Dendritic cell treated with granulocyte-macrophage colony-stimulating factor and Interleukin-4, amounts not matched to agents 40 ng/mL and 50 ng/mL, for 4 days (primary cell): Measurements from ENCODE around the gene HAL.

ENCODE experiments used
- H3K27ac Mint-ChIP-seq: one replicate; pipeline ENCODE4 v1.8.0; 2022; ENCODE audit warnings: mild to moderate bottlenecking, mixed read lengths
- H3K27me3 Mint-ChIP-seq: one replicate; pipeline ENCODE4 v1.8.0; 2022; ENCODE audit warnings: mild to moderate bottlenecking, mixed read lengths
- H3K36me3 Mint-ChIP-seq: one replicate; pipeline ENCODE4 v1.8.0; 2022; ENCODE audit warnings: low read depth, mixed read lengths
- H3K4me1 Mint-ChIP-seq: one replicate; pipeline ENCODE4 v1.8.0; 2022; ENCODE audit warnings: low read depth, mixed read lengths
- H3K4me3 Mint-ChIP-seq: one replicate; pipeline ENCODE4 v1.8.0; 2022; ENCODE audit warnings: mild to moderate bottlenecking, moderate library complexity, mixed read lengths
- H3K9me3 Mint-ChIP-seq: one replicate; pipeline ENCODE4 v1.8.0; 2022; ENCODE audit warnings: mixed read lengths
- intact Hi-C: fragments of 100-400 bp; cut with micrococcal nuclease; formaldehyde crosslinking; loops from one replicate; pipeline ENCODE4 v1.15.0; 2022

HAL gene

GRCh38 chr12:95997911-95998510, 1.9 kb upstream of the HAL start:
- H3K27me3 Mint-ChIP-seq = no peaks in the 10 kb centered on the region
- intact Hi-C loops = loop anchor here (1.0 to 5.0 kb wide), 2 partner anchors 80 to 176 kb away; no protein-coding TSS in a partner anchor
- H3K4me3 Mint-ChIP-seq = no peak overlapping the region
- peaks cover 35% of the 10 kb centered on the region for H3K36me3 Mint-ChIP-seq
- H3K9me3 Mint-ChIP-seq = no peaks in the 10 kb centered on the region
- H3K27ac Mint-ChIP-seq = no peak overlapping the region
- peaks cover 41% of the 10 kb centered on the region for H3K4me1 Mint-ChIP-seq

DNA sequence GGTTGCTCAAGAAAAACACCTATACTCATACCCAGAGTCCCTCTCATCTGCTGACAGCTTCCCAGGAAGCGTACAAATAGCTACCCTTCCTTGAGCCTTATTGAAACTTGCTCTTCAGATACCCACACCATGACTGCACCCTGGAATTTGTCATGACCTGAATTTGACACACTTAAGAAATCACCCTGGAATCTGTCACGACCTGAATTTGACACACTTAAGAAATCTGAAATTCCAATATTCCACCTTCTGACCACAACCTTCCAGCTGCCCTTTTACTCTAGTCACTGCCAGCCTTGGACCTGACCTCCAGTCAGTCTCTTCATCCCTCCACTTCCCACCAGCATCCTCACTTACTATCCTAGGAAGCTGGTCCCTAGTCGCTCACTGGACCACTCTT, 1.1 kb upstream of the HAL start:
- no peaks in the 10 kb centered on the region for H3K27me3 Mint-ChIP-seq

GRCh38 chr12:95995238-95996031, 709 bp downstream of the HAL start:
- intact Hi-C loops = loop anchor here (5.0 kb wide), 1 partner anchor 173 kb away; no protein-coding TSS in a partner anchor
- Mint-ChIP-seq H3K36me3 (peaks cover 22% of the 10 kb centered on the region), H3K27ac (peak overlapping the region; percentile 63), H3K27me3 (no peaks in the 10 kb centered on the region), H3K9me3 (no peaks in the 10 kb centered on the region), H3K4me1 (peaks cover 44% of the 10 kb centered on the region), H3K4me3 (no peak overlapping the region)

More for the DNA sequence above, 1.1 kb upstream of the HAL start:
- H3K4me3 Mint-ChIP-seq = no peak overlapping the region
- H3K36me3 Mint-ChIP-seq = peaks cover 32% of the 10 kb centered on the region
- intact Hi-C loops = loop anchor here (5.0 kb wide), 1 partner anchor 175 kb away; no protein-coding TSS in a partner anchor
- H3K9me3 Mint-ChIP-seq = no peaks in the 10 kb centered on the region
- H3K27ac Mint-ChIP-seq = no peak overlapping the region
- H3K4me1 Mint-ChIP-seq = peaks cover 44% of the 10 kb centered on the region

- Mint-ChIP-seq H3K36me3 (peaks cover 12% of the 10 kb centered on the region), H3K9me3 (no peaks in the 10 kb centered on the region), H3K27me3 (no peaks in the 10 kb centered on the region), H3K27ac (no peak overlapping the region), H3K4me3 (no peak overlapping the region), H3K4me1 (peaks cover 44% of the 10 kb centered on the region)
- intact Hi-C loops = no loop called here
Observed at GRCh38 chr12:95994476-95994875, 1.7 kb downstream of the HAL start.

- intact Hi-C loops = no loop called here
- H3K9me3 Mint-ChIP-seq = no peaks in the 10 kb centered on the region
- H3K27ac Mint-ChIP-seq = no peak overlapping the region
- no peaks in the 10 kb centered on the region for H3K27me3 Mint-ChIP-seq
- H3K4me3 Mint-ChIP-seq = no peak overlapping the region
- peaks cover 44% of the 10 kb centered on the region for H3K4me1 Mint-ChIP-seq
- H3K36me3 Mint-ChIP-seq = peaks cover 10% of the 10 kb centered on the region
Observed at GRCh38 chr12:95993907-95994306, 2.2 kb downstream of the HAL start.

GRCh38 chr12:95990136-95990535, 6.0 kb downstream of the HAL start:
- no peaks in the 10 kb centered on the region for H3K27me3 Mint-ChIP-seq
- intact Hi-C loops = no loop called here
- H3K27ac Mint-ChIP-seq = peak overlapping the region; percentile 20
- H3K36me3 Mint-ChIP-seq = peaks cover 15% of the 10 kb centered on the region
- H3K4me3 Mint-ChIP-seq = no peak overlapping the region
- H3K9me3 Mint-ChIP-seq = no peaks in the 10 kb centered on the region
- peaks cover 13% of the 10 kb centered on the region for H3K4me1 Mint-ChIP-seq

DNA sequence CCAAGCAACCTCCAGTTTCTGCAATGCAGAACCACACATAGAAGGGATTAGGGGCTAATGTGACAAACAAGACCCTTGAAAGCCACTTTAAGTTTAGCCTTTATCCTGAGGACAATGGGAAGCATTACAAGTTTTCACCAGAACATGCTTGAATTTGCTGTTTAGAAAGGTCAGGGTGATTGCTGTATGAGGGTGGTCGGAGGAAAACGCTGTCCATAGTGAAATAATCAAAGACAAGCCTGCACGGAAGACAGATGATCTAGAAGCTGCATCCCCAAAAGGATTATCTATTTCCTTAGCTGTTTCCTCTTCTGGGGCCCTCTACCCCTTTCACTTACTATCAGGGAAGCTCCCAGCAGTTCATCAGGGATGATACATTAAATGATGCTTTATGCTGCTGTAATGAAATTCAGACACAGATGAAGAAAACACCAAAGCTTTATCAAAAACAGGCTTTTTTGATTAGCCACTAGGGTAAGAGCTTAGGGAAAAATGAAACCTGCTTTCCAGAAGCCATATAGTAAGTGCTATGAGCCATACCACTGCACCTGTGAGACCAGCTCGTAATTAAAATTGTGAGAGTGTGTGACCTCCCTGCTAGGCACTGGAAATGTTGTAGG, 6.5 kb downstream of the HAL start:
- H3K4me3 Mint-ChIP-seq = no peak overlapping the region
- peaks cover 15% of the 10 kb centered on the region for H3K36me3 Mint-ChIP-seq
- H3K9me3 Mint-ChIP-seq = no peaks in the 10 kb centered on the region
- no peak overlapping the region for H3K27ac Mint-ChIP-seq
- intact Hi-C loops = no loop called here
- H3K27me3 Mint-ChIP-seq = no peaks in the 10 kb centered on the region
- H3K4me1 Mint-ChIP-seq = peaks cover 7% of the 10 kb centered on the region

- peaks cover 15% of the 10 kb centered on the region for H3K36me3 Mint-ChIP-seq
- H3K4me3 Mint-ChIP-seq = no peak overlapping the region
- H3K27ac Mint-ChIP-seq = no peak overlapping the region
- H3K4me1 Mint-ChIP-seq = peaks cover 6% of the 10 kb centered on the region
- H3K27me3 Mint-ChIP-seq = no peaks in the 10 kb centered on the region
- no peaks in the 10 kb centered on the region for H3K9me3 Mint-ChIP-seq
- intact Hi-C loops = no loop called here
Observed at GRCh38 chr12:95988506-95989275, 7.5 kb downstream of the HAL start.

GRCh38 chr12:95986635-95987570, 9.2 kb downstream of the HAL start:
- Mint-ChIP-seq H3K4me3 (no peak overlapping the region), H3K36me3 (peaks cover 6% of the 10 kb centered on the region), H3K27ac (no peak overlapping the region), H3K4me1 (no peaks in the 10 kb centered on the region), H3K9me3 (no peaks in the 10 kb centered on the region), H3K27me3 (no peaks in the 10 kb centered on the region)
- intact Hi-C loops = no loop called here

GRCh38 chr12:95984682-95985081, 11.5 kb downstream of the HAL start:
- peaks cover 6% of the 10 kb centered on the region for H3K36me3 Mint-ChIP-seq
- intact Hi-C loops = no loop called here
- no peaks in the 10 kb centered on the region for H3K9me3 Mint-ChIP-seq
- H3K4me3 Mint-ChIP-seq = no peak overlapping the region
- H3K27me3 Mint-ChIP-seq = no peaks in the 10 kb centered on the region
- H3K4me1 Mint-ChIP-seq = no peaks in the 10 kb centered on the region
- no peak overlapping the region for H3K27ac Mint-ChIP-seq

DNA sequence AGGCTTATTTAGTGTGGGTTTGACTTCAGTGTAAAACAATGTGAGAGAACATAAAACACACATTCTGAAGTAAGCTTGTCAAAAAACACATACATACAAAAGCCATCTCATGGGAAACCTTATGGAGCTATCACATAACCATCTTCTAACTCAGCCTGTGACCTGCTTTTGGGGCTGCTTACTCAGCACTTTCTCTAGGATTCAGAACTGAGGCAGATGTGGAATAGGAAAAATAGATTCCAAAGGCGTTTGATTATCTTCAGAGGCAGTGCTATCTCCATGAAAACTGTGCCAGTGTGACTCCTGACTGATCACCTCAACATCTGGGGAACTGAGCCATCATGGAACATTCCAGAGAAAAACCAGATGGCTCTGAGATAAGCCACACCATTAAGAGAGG, 13.5 kb downstream of the HAL start:
- Mint-ChIP-seq H3K27me3 (no peaks in the 10 kb centered on the region), H3K27ac (no peak overlapping the region), H3K9me3 (no peaks in the 10 kb centered on the region), H3K36me3 (peaks cover 12% of the 10 kb centered on the region), H3K4me3 (no peak overlapping the region), H3K4me1 (no peaks in the 10 kb centered on the region)
- intact Hi-C loops = no loop called here

GRCh38 chr12:95980437-95980836, 15.7 kb downstream of the HAL start:
- no peak overlapping the region for H3K4me3 Mint-ChIP-seq
- H3K36me3 Mint-ChIP-seq = peaks cover 14% of the 10 kb centered on the region
- H3K27ac Mint-ChIP-seq = no peak overlapping the region
- H3K9me3 Mint-ChIP-seq = no peaks in the 10 kb centered on the region
- H3K27me3 Mint-ChIP-seq = no peaks in the 10 kb centered on the region
- H3K4me1 Mint-ChIP-seq = no peaks in the 10 kb centered on the region
- intact Hi-C loops = no loop called here

- intact Hi-C loops = no loop called here
Observed at GRCh38 chr12:95978774-95979173, 17.4 kb downstream of the HAL start.

More at GRCh38 chr12:95978774-95979173, 17.4 kb downstream of the HAL start:
- Mint-ChIP-seq H3K4me1 (no peaks in the 10 kb centered on the region), H3K27ac (no peak overlapping the region), H3K27me3 (no peaks in the 10 kb centered on the region), H3K36me3 (peaks cover 14% of the 10 kb centered on the region), H3K9me3 (no peaks in the 10 kb centered on the region), H3K4me3 (no peak overlapping the region)
